T47D (cell line): ENCODE data around the gene SLIT3.

Experiments used
- DNase-seq, 2 experiments: peaks; one replicate each; pipeline versions ENCODE4 v3.0.0 to v3.0.0-alpha.2; 2011 to 2012; ENCODE audit warnings: low read depth in 1 of 2, low spot score in 1 of 2
- JUND ChIP-seq: IDR thresholded peaks from 2 replicates; pipeline ENCODE4 v1.6.1; 2012; ENCODE audit warnings: low read depth
- in situ Hi-C: cut with HindIII; loops from 2 replicates; pipeline ENCODE4 v1.10.0; 2016; ENCODE audit warnings: low sequenced_read_pairs, low pct_unique_long_range_greater_than_20kb

The SLIT3 gene

DNA sequence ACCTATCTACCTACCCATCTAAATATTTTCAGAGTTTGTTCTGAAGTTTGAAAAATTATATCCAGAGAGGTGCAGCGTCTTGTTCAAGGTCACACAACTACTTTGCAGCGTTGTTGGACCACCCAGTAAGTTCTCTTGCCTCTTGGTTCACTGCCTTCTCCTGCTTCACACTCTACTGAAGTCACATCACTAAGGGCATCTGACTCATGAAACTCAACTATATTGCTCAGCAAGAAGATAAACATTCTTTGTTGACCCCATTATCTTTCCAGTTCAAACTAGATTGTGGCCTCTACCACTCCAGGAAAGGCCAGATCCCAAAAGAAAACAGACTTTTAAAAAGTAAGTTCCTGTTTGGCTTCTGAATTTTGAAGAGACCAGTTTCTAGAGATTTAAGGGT is 326.9 kb downstream of the SLIT3 start:
- in situ Hi-C loops: no loop called here
- no peak for TF ChIP-seq JUND
- DNase-seq: no peak

DNA sequence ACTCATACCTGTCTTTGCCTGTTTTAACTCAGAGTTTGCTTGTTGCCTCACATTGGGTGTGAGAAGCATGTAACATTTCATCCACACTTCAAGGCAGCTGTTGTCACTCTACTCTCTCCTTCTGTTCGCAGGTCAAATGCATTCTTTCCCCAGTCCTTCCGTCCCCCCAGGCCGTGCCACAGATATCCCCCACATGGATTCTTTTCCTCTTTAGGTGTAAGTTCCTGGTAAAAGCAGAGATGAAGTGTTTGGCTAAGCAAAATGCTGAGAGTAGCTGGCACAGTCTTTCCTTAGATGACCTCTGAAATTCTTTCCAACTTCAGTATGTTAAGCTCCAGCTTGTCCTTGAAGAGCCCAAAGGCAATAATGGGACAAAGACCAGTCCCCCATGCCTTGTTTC is 328.2 kb downstream of the SLIT3 start:
- TF ChIP-seq JUND: no peak
- no peak for DNase-seq
- in situ Hi-C loops: no loop called here

DNA sequence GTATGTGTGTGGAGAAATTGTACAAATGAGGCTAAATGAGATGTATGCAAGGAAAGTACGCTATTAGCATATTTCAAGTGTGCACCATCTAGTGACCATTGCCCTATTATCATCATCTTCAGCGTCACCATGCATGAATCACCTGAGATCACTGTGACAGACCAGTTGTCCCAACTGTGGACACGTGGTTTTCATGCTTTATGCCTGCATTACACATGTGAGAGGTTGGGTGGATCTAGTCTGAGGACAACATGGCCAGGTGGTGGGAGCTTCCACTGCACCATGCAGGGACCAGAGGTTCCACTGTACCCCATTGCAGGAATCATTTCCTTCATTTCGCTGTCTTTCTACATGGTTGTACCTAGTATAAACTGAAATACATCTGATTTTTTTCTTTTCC is 329.8 kb downstream of the SLIT3 start:
- in situ Hi-C loops: no loop called here
- DNase-seq: no peak
- no peak for TF ChIP-seq JUND

DNA sequence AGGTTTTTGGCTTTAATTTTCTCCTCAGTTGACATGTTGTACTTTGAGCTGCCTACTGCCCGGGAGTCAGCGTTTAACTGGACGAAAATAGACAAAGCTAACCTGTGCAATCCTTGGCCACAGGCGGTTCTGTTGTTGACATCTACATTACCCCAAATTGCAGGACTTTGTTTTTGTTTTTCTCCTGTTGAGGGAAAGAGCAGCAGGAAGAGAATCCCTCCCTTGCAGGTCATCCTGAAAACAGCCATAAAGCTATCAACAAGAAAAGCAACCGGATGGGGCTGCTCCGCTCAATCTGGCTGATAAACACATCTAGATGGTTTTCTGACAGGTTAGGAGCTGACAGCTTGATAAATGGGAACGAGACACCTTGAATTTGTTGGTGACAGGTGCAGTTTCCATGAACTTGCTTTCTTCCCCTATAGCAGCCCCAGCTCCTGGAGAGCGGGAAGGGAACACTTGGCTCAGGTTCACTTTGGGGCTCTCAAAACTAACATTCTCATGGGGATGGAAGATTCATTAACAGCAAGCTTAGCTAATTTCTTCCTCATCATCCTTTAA is 331.5 kb downstream of the SLIT3 start:
- no peak for TF ChIP-seq JUND
- in situ Hi-C loops: no loop called here
- no peak for DNase-seq

DNA sequence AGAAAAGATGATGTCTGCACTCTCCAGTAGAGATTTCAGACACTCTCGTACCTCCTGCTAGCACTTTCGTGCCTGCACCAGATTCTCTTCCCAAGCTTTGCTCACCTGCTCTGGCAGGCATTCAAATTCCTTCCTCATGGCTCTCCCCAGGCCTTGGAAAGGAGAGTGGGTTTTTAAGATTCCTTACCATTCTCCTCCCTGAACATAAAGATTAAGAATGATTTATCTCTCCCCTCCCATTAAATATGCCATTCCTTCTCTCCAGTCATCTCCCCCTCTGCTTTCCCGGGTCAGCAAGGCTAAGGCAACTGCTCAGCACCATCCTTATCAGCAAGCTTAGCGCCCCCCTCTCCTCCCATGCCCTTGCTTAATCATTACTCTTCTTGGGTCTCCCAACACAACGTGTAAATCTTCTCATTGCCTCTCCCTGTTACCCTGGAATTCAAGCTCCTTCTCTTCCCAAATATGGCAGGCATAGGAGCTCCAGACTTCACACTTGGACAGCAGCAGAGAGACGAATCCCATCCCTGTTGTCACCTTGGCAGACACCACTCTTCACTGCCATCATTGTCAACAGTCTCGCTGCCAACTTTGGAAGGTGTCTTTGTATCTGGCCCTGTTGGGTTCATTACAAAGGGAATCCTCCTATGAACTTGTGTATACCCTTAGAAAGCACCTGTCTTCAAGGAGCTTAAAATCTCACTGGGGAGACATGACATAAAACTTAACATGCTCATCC is 332.9 kb downstream of the SLIT3 start:
- no peak for TF ChIP-seq JUND
- DNase-seq: no peak
- in situ Hi-C loops: no loop called here

DNA sequence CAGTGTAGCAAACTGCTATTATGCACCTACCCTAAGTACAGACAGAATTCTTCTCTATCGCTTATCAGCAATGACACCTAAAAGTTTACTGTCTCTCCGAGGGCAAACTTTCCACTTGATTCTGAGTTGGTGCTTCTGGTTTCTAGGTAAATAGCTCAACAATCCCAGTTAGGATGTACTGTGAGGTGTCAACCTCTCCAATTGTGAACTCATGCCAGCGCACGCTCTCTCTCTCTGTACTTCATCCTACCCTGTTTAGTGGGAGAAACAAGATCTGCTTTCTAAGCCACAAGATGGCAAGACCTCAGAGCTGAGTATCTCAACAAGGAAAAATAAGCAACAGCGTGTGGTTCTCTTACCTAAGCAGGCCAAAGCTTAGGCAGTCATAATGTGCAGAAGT is 335.3 kb downstream of the SLIT3 start:
- DNase-seq: no peak
- no peak for TF ChIP-seq JUND
- in situ Hi-C loops: no loop called here

DNA sequence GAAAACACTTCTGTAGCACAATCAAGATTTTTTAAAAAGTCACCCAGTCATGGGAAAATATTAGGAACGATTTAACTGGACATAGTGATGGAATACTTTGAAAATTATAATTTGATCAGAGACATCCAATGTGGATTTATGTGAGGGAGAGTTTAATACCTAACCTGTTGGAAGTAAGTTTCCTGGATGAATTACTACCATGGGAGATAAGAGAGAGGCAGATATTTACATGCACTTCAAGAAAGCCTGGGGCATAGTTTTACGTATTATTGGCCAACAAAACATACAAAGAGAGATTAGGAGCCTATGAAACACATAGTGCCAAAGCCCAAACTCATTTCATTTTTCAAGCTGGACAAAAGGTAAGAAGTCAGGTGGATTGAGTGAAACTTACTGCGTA is 336.8 kb downstream of the SLIT3 start:
- TF ChIP-seq JUND: no peak
- in situ Hi-C loops: no loop called here
- no peak for DNase-seq

DNA sequence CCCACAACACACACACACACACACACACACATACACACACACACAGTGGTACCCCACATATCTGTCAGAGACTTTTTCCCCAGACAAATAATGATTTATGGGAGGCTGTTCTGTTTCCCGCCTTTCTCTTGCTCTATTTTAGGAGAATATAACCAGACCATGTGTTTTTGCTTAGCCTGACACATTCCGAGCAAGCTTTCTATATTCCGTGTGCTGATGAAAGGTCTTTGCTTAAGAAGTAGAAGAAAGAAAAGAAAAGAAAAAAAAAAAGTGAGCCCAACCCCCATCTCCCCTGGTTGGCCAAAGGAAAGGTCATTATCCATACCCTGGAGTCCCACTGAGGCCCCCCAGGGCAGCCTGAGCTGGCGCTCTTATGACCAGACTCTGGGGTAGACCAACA is 338.6 kb downstream of the SLIT3 start:
- in situ Hi-C loops: no loop called here
- no peak for DNase-seq
- TF ChIP-seq JUND: no peak

DNA sequence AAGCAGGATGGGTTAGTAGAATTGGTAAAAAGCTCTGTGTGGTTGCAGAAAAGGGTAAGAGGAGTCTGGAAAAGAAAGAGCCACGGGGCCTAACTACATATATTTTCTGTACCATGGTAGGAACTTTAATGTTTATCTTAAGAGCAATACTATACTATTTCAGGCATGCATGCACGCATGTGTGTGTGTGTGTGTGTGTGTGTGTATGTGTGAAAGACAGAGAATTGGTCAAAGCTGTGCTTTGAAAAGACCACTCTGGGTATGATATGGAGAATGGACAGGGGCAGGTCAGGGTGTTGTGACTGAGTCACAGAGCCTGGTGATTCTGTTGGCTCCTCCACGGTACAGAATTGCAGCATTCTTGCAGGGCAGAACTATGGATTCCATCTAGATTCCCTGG is 339.3 kb downstream of the SLIT3 start:
- TF ChIP-seq JUND: no peak
- in situ Hi-C loops: no loop called here
- DNase-seq: no peak

DNA sequence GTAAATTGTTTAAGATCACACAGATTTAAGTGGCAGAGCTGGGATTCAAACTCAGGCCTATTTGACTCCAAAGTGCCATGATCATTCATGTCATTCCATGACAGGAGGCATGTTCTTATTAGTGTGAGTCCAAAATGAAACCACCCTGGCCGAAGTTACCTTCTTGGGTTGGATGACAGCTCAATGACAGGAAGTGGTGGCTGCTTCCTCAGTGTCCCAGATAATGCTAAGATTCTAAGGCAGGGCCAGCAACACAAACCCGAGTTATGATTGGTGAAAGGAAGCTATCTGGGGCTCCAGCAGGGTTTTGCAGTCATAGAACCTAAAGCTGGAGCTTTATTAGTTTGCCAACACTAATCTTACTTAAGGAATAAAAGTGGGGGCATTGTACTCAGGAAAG is 340.4 kb downstream of the SLIT3 start:
- no peak for TF ChIP-seq JUND
- no peak for DNase-seq
- in situ Hi-C loops: no loop called here

DNA sequence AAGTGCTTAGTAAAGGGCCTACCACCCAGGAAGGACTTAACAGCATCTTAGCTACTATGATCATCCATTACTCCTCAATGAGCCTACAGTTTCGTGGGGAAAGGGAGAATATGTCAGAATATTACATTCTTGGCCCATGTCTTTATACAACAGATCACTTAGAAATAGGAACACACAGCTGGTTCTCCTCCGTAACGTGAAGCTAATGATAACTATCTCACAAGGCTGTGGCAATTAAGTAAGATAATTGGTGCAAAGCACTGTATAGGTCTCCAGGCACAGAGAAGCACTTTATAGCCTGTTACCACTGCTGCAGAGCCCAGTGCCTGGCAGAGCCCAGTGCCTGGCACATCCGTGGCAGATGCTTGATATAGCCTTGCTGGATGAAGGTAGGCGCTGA is 347.6 kb downstream of the SLIT3 start:
- TF ChIP-seq JUND: no peak
- in situ Hi-C loops: no loop called here
- DNase-seq: no peak

DNA sequence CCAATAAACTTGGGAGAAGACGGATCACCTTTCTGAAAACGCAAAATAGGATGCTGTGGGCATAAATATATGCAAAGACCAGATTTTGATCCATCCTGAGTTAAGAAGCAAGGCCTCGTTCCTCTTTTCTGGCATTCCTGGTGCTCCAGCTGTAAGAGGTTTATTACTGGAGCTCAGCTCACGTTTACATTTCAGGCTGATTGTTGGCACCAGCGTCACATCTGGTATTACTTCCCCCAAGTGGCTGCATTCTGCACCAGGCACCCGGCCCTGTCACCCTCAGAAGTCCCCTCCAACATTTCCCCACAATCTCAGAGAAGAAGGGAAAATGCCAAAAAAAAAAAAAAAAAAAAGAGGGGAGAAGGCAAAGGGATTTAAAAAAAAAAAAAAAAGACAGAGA is 348.7 kb downstream of the SLIT3 start:
- no peak for TF ChIP-seq JUND
- in situ Hi-C loops: no loop called here
- DNase-seq: no peak

DNA sequence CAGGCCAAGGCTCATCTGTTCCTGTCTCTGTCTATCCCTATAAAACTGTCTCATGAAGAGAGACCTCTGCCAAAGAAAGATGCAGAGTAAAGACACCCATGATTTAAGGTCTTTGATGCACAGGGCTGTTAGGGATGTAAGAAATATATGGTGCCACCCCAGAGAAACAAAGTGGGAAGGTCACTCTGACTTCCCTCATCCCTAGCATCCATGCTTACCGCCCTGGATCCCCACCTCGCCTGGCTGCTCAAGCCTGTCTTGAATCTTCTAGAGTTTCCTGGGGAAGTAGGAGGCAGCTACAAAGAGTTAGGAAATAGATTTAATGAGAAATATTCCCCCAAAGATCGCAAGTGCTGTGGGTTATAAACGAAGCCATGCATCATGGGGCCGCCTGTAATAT is 349.2 kb downstream of the SLIT3 start:
- in situ Hi-C loops: no loop called here
- no peak for TF ChIP-seq JUND
- no peak for DNase-seq

DNA sequence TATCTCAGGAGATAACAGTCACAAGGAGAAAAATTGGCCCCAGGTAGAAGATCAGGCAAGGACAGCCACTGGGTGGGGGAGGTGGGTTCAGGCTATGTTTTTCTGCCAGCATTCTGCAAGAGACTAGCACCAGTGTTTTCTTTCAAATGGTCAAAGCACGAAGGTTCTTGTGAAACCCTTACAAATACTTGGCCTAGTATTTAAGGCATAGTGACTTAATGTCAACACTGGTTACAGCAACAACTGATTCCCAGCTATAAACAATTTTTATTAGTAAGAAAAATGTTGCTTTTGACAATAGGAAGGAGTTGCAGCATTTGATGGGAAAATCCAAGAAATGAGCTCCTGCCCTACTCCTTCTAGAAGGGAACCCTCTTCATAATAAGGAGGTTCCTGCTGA is 349.6 kb downstream of the SLIT3 start:
- in situ Hi-C loops: no loop called here
- DNase-seq: no peak
- TF ChIP-seq JUND: no peak
